Mesodermal cell (in vitro differentiated cells): Measurements from ENCODE around the gene AFDN.

Experiments
- H3K27ac ChIP-seq: 2 replicates; pipeline ENCODE4 v1.7.0; 2013; ENCODE audit warnings: mild to moderate bottlenecking, low read depth, low read length, moderate library complexity; ENCODE audit not compliant: severe bottlenecking
- H3K36me3 ChIP-seq: 2 replicates; pipeline ENCODE4 v1.7.1; 2013; ENCODE audit warnings: mild to moderate bottlenecking, low read length, moderate library complexity; ENCODE audit not compliant: control insufficient read depth, insufficient read depth
- H3K4me1 ChIP-seq: one replicate; pipeline ENCODE4 v1.7.1; 2013; ENCODE audit warnings: mild to moderate bottlenecking, low read length; ENCODE audit not compliant: insufficient read depth, control insufficient read depth, poor library complexity, severe bottlenecking
- H3K4me3 ChIP-seq: 2 replicates; pipeline ENCODE4 v1.7.0; 2013; ENCODE audit warnings: low read length, control low read depth, mild to moderate bottlenecking; ENCODE audit not compliant: insufficient read depth, poor library complexity, severe bottlenecking; ENCODE audit errors: extremely low read depth
- H3K9me3 ChIP-seq: 2 replicates; pipeline ENCODE4 v1.7.1; 2013; ENCODE audit warnings: mild to moderate bottlenecking, low read length, moderate library complexity; ENCODE audit not compliant: control insufficient read depth
- WGBS, 2 experiments: methylation state at CpG; one replicate each; pipeline ENCODE4 v1.1.5; 2013; ENCODE audit warnings: missing lambda C conversion rate in 2 of 2; ENCODE audit not compliant: insufficient coverage in 2 of 2; 5-methylcytosine and 5-hydroxymethylcytosine counted together

The AFDN gene

DNA sequence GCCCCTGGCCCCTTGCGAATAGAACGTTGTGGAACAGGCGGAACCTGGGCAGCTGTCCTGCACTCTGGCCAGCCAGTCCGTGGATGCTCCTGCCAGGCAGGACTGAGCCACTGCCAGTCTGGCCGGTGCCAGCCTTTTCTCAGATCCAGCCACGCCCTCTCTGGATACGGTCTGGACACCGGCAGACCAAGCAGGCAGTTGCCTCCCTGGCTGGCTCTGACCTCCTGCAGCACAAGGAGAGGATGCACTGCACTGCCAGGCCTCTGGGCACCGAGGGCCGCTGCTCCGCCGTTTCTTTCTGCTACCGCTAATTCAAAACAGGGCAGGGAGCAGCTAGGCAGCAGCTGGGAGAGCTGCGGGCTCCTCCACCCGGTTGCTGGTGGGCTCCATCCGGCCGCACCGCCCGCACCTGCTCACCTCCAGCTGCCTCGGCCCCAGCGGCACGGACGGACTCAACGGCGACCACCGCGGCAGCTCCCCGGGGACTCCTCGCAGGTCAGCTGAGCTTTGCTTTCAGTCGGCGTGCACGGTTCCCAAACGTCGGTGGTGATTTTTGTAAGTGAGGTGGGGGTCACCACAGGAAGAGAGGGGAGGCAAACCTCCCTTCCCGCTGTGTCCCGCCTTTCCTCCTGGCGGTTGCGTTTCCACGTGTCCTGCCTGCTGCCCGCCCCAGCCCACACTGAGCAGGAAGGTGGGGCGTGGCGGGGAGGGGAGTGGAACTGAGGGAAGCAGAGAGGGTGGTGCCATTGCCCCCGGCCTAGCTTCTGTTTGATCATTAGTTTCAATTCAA is 30.3 kb upstream of the AFDN start:
- no peaks in the 10 kb centered on the region for H3K36me3 ChIP-seq
- H3K4me1 ChIP-seq = peaks cover 15% of the 10 kb centered on the region
- 95 to 97% methylated on average over 26 to 41 of the region's 43 CpGs for WGBS, 2 experiments
- no peaks in the 10 kb centered on the region for H3K9me3 ChIP-seq
- H3K27ac ChIP-seq = no peak overlapping the region
- no peak overlapping the region for H3K4me3 ChIP-seq

DNA sequence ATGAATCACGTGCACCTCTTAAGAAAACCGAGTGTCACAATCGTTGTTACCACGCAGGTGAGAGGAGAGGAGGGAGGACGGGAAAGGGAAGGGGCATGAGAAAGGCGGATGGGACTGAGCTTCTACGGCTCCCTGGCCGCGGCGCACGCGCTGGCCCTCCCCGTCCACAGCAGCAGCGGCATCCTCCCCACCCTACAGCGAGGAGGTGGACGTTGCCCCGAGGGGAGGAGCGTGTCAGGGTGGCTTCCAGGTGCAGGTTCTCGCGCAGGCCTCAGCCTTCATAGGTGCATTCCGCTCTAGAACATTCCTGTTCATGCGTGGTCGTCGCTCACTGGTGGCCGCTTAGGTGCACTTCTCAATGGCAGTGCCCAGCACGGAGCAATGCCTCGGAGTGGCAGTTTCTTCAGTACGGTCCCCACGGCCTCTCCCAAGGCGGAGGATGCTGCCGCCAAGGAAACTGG is 29.7 kb upstream of the AFDN start:
- Histone ChIP-seq H3K36me3 (no peaks in the 10 kb centered on the region), H3K4me1 (peaks cover 15% of the 10 kb centered on the region), H3K4me3 (no peak overlapping the region), H3K9me3 (no peaks in the 10 kb centered on the region), H3K27ac (no peak overlapping the region)
- 92 to 95% methylated on average over 22 to 31 of the region's 31 CpGs for WGBS, 2 experiments

DNA sequence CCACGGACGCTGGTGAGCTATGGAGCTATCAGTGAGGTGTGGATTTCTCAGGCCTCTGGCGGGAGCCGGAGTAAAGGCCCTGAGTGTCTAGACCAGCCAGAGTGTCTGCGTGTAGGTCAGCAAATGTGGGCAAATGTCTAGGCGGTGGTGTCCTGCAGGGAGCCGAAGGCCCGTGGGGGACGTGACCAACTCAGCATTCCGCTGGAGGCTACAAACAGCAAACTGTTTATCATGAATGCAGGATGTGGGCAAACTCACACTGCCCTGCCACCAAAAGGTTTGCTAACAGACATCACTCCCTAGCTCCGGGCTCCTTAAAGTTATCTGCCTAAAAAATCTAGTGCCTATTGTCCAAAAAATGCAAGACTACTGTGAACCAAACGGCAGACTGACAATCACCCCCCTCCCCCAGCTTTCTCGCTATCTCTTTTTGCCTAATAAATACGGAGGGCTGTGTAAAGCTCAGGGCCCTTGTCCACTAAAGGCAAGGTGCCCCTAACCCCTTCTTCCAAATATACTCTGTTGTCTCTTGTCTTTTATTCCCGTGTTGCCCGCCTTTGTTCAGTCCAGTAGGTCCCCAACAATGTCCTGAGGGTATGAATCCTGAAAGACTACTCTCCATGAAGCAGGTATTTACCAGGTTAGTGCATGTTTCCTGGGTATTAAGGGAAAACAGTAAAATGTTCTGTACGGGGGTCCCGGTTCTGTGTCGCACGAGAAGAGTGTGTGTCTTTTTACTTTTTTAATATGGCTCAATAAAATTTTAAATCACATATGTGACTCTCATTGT is 29.0 kb upstream of the AFDN start:
- Histone ChIP-seq H3K4me3 (no peak overlapping the region), H3K9me3 (no peaks in the 10 kb centered on the region), H3K36me3 (no peaks in the 10 kb centered on the region), H3K27ac (no peak overlapping the region), H3K4me1 (peaks cover 15% of the 10 kb centered on the region)
- 84 to 88% methylated on average over 13 to 16 of the region's 20 CpGs for WGBS, 2 experiments

DNA sequence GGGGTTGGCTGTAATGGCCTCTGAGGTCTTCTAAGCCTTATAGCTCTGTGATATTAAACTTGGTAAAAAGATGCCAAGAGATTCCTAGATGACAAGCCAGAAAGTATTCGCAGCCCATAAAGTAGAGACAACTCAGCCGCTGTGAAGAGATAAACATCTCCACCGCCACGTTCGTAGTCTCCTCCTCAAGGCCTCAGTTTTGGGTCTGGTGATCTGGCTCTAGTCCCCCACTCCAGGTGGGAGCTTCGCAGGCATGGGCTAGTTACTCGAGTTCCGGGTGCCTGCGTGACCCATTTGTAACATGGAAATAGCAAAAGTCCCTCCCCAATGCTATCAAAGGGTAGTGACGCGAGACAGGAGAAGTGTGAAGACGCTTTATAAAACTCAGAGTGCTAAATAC is 28.3 kb upstream of the AFDN start:
- Histone ChIP-seq H3K36me3 (no peaks in the 10 kb centered on the region), H3K9me3 (no peaks in the 10 kb centered on the region), H3K27ac (no peak overlapping the region), H3K4me3 (no peak overlapping the region), H3K4me1 (peaks cover 15% of the 10 kb centered on the region)
- WGBS, 2 experiments = 82 to 85% methylated on average over 5 to 9 of the region's 12 CpGs

DNA sequence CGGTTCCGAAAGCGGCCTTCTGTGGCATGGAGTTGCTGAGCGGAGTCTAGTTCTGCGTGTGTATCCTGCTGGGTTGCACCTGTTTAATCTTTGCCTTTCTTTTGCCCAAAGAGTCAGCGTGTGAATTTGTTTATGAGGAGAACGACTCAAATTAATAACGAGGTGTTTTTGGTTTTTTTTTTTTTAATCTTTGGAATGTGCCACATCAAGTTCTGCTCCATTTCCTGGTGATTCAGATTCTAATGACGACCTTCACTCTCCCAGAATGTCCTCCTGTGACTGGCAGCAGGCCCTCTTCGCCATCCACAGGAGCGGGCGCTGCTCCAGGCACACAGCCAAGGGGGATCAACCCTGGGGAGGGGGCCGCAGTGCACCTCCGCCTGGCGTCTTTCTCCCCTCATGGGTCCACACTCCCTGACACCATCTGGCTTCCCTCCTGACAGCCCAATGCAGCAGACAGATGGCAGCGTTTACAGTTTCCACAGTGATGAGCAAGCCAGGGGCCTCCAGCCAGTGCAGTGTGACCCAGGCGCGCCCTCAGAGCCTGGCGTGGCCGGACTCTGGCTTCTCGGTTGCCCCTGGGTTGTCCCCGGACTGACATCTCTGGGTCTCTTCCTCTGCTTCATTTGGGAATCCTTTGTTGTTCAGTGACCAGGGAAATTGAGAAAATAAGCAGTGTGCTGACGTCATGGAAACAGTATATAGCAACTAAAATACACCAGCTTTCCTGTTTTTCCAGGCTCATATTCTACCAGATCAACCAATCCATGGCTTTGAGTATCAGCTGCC is 27.5 kb upstream of the AFDN start:
- Histone ChIP-seq H3K27ac (no peak overlapping the region), H3K4me1 (peaks cover 12% of the 10 kb centered on the region), H3K4me3 (no peak overlapping the region), H3K36me3 (no peaks in the 10 kb centered on the region), H3K9me3 (no peaks in the 10 kb centered on the region)
- WGBS, 2 experiments = 86 to 93% methylated on average over 17 to 18 of the region's 23 CpGs

DNA sequence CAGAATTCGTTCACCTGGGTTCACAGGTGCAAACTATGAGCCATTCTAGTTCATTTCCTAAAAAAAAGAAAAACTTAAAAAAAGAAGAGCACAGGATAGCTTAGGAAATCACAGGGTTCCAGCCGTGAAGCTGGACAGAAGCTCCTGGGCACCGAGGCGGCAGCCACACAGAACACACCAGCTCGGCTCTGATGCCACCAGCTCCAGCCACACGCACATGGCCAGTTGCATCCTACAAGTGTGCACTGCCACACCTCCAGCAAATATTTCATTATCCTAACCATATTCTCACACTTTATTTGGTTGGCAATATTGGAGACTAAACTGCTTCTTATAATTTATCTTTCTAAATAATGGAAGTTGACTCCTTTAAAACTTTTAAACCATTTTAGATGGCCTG is 26.2 kb upstream of the AFDN start:
- Histone ChIP-seq H3K9me3 (no peaks in the 10 kb centered on the region), H3K27ac (no peak overlapping the region), H3K4me3 (no peak overlapping the region), H3K4me1 (peaks cover 12% of the 10 kb centered on the region), H3K36me3 (no peaks in the 10 kb centered on the region)
- WGBS, 2 experiments = 70 to 99% methylated on average over 2 to 5 of the region's 6 CpGs

DNA sequence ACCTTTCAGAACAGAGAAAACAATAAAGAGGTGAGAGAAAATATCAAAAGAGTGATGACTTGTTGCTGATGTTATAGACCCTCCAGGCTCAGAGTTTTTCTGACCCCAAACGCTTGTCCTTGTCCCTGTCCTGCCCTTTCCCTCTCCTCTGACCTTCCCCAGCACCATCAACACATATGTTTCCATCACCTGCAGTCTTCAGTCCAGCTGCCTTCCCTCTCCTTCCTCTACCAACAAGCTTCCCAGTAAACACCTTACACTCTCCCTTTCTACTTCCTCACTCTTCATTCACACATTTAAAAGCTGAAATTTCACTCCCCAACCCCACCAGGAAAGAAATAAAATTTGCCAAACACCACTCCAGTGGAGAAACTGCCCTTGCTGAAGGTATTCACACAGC is 25.4 kb upstream of the AFDN start:
- 77 to 80% methylated on average over 1 of the region's 1 CpG for WGBS, 2 experiments
- no peaks in the 10 kb centered on the region for H3K36me3 ChIP-seq
- no peak overlapping the region for H3K4me3 ChIP-seq
- no peak overlapping the region for H3K27ac ChIP-seq
- no peaks in the 10 kb centered on the region for H3K9me3 ChIP-seq
- peaks cover 12% of the 10 kb centered on the region for H3K4me1 ChIP-seq

DNA sequence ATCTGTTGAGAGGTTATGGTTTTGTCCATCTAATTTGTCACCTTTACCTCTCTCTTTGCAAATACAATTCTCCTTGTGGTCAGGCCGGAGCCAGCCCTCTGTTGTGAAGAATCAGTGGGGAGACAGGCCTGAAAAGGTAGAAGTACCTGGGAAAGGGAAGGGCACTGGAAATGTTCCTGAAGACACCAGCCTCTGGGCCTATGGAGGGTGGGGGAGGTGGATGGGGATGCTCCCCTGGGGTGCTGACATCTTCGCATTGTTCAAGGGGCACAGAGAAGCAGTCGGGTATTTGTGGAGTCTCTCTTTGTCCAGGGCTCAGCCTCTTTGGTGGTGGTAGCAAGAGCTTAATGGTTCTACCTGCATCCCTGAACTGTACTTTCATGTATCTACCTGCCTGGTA is 24.4 kb upstream of the AFDN start:
- WGBS, 2 experiments = 71 to 83% methylated on average over 1 of the region's 3 CpGs
- Histone ChIP-seq H3K27ac (no peak overlapping the region), H3K4me1 (peaks cover 11% of the 10 kb centered on the region), H3K4me3 (no peak overlapping the region), H3K36me3 (no peaks in the 10 kb centered on the region), H3K9me3 (no peaks in the 10 kb centered on the region)

DNA sequence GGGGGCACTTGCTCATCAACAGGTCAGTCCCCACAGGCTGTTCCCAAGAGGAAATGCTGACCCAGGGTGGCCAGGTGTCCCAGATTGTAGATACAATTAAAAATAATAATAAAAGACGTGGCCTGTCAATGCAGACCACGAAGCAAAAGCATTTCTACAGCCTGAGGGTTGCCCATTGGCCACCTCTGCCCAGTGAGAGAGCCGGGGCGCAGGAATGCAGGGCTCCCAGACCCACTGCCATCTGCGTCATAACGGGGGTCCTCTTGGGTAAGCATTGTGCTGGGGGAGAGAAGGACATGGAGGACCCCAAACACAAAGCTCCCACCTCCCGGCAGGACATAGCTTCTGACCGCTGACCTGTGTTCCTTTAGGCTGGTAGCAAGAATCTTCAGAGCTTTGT is 22.9 kb upstream of the AFDN start:
- Histone ChIP-seq H3K9me3 (no peaks in the 10 kb centered on the region), H3K36me3 (no peaks in the 10 kb centered on the region)
- WGBS, 2 experiments = 93 to 96% methylated on average over 6 of the region's 8 CpGs

DNA sequence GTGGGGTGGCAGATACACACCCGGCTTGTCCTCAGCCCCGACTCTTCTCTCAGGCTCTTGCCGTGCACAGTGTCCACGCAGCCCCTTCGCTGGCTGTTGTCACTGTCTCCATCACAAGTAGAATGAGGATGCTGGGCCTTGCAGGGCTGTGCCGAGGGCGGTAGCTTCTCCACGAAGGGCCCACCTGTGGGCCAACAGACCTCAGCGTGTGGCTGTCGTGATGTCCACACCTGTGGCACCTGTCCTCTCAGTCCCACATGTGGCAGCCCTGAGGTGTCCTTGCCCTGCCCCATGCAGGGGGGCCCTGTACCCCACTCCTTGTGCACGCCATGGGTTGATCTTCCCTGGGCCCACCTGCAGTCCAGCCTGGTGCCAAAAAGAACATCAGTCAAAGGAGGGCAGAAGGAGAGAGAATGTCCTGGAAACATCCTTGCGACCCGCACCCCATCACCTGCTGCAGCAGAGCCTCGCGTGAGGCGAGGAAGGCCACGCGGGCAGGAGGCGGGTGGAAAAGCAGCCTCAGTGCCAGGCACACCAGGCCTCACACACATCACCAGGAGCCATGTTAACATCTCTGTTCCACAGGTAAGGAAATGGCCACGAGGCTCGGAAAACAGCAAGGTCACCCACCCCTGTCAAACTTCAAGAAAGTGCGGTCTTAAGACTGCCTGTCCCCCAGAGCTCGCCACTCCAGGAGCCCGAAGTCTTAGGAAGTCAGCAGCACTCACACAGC is 22.3 kb upstream of the AFDN start:
- H3K27ac ChIP-seq = no peak overlapping the region

More for the DNA sequence above, 22.9 kb upstream of the AFDN start:
- Histone ChIP-seq H3K27ac (no peak overlapping the region), H3K4me3 (no peak overlapping the region), H3K4me1 (peaks cover 4% of the 10 kb centered on the region)

More for the DNA sequence above, 22.3 kb upstream of the AFDN start:
- H3K36me3 ChIP-seq = no peaks in the 10 kb centered on the region
- no peak overlapping the region for H3K4me3 ChIP-seq
- H3K4me1 ChIP-seq = peaks cover 4% of the 10 kb centered on the region
- H3K9me3 ChIP-seq = no peaks in the 10 kb centered on the region
- WGBS, 2 experiments = 92 to 94% methylated on average over 23 to 24 of the region's 24 CpGs
